ENCODE measurements around the gene B3GNT2. TPM values are rescaled to one million over a fixed set of nuclear protein-coding genes. Genes with fewer than 3 reads are reported as not detected.

The B3GNT2 gene
- total and polyA plus RNA-seq, 2 donors (not counting 3 experiments of a cell fraction or from before 2014, with no cell fraction given): 9.5 to 21.2 TPM

DNA sequence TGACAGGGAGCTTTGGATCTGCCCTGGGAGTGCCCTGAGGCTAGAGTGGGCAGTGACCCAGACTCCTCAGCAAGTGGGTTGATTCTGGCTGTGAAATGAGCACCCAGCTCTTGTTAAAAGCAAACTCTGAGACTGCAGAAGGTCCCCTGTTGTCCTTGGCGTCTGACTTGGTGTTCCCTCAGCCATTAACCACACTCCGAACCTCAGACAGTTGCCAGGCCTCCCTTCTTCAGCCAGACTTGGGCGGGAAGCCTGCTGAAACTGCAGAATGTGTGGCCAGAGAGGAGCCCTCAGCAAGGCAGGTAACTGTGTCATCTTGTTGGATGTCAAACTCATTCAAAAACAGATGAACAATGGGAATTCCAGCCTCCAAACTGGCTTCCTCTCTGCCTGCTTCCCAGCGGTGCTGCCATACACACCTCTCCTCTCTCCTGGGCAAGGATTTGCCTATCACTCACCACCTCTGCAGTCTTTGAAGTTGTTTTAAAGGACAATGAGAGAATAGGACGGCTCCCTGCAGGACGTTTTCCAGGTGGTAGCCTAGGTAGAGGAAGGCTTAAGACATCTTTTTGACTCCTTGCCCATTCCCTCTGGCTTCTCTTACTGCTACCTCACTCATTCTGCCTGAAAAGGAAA lies 38.9 kb upstream of the B3GNT2 start:
- no peak overlapping the region for H3K4me2 ChIP-seq (ENCODE audit: insufficient read depth, low read length)
- H3K9me3 ChIP-seq (replicated peaks; ENCODE audit: control insufficient read depth, insufficient read depth, low read length): no peaks in the 10 kb centered on the region
- H3K4me3 ChIP-seq (replicated peaks in 1 of 3; ENCODE audit: insufficient read depth in 1 of 3, low read depth in 1 of 3, low read length in 3 of 3): no peak overlapping the region
- TF ChIP-seq EZH2 (IDR thresholded peaks at IDR 0.05; ENCODE audit: borderline replicate concordance, low read depth, low read length, severe bottlenecking): no peak
- no peak for TF ChIP-seq JUN (IDR thresholded peaks at IDR 0.05; ENCODE audit: borderline replicate concordance, insufficient read depth, insufficient read length, low read depth)
- TF ChIP-seq MYC (IDR thresholded peaks at IDR 0.05; ENCODE audit: low read depth, low read length): no peak
- TF ChIP-seq, protein P1, sequence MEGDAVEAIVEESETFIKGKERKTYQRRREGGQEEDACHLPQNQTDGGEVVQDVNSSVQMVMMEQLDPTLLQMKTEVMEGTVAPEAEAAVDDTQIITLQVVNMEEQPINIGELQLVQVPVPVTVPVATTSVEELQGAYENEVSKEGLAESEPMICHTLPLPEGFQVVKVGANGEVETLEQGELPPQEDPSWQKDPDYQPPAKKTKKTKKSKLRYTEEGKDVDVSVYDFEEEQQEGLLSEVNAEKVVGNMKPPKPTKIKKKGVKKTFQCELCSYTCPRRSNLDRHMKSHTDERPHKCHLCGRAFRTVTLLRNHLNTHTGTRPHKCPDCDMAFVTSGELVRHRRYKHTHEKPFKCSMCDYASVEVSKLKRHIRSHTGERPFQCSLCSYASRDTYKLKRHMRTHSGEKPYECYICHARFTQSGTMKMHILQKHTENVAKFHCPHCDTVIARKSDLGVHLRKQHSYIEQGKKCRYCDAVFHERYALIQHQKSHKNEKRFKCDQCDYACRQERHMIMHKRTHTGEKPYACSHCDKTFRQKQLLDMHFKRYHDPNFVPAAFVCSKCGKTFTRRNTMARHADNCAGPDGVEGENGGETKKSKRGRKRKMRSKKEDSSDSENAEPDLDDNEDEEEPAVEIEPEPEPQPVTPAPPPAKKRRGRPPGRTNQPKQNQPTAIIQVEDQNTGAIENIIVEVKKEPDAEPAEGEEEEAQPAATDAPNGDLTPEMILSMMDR (IDR thresholded peaks at IDR 0.05; ENCODE audit: extremely low read depth in 1 of 2, insufficient read depth in 1 of 2, low read depth in 1 of 2, low read length in 2 of 2): no peak
- TF ChIP-seq GATA2 (IDR thresholded peaks at IDR 0.05; ENCODE audit: insufficient read depth, insufficient read length, low read depth, low read length): no peak
- TF ChIP-seq MAX (IDR thresholded peaks at IDR 0.05; ENCODE audit: insufficient read depth, insufficient read length): no peak
- no peak for TF ChIP-seq FOS (IDR thresholded peaks at IDR 0.05; ENCODE audit: borderline replicate concordance, insufficient read depth, low read length)
- H3K36me3 ChIP-seq (ENCODE audit: control insufficient read depth in 2 of 2, extremely low read depth in 1 of 2, insufficient read depth in 2 of 2, low read length in 2 of 2): no peaks in the 10 kb centered on the region
- no peak overlapping the region for H2AFZ ChIP-seq (ENCODE audit: low read depth, low read length)
- ChIA-PET CTCF (interaction anchor here (1.1 kb wide), 1 partner anchor 9 kb away, joined by 3 read pairs; no protein-coding TSS in a partner anchor), POLR2A (interaction anchor here (0.6 kb wide), 1 partner anchor 24 kb away, joined by 3 read pairs; no protein-coding TSS in a partner anchor)
- FAIRE-seq (no peak), DNase-seq (ENCODE audit: low read depth, low spot score) (no peak)
- intact Hi-C loops (cut with micrococcal nuclease): no loop called here
- no peaks in the 10 kb centered on the region for H3K9me1 ChIP-seq (replicated peaks; ENCODE audit: control insufficient read depth, extremely low read depth, insufficient read depth, low read length)
- dilution Hi-C loops (cut with MboI; ENCODE audit: extremely low pct_ligation_motif_present, low sequenced_read_pairs): no loop called here
- H3K27ac ChIP-seq (ENCODE audit: insufficient read depth, low read depth, low read length): no peak overlapping the region
- H4K20me1 ChIP-seq (replicated peaks; ENCODE audit: control insufficient read depth, extremely low read depth, insufficient read depth, low read length): no peaks in the 10 kb centered on the region
- no peaks in the 10 kb centered on the region for H3K4me1 ChIP-seq (ENCODE audit: control insufficient read depth, extremely low read depth, insufficient read depth, low read length)
- BruUV-seq (replicated peaks): no TSS peak
- H3K27me3 ChIP-seq (ENCODE audit: control insufficient read depth in 2 of 2, insufficient read depth in 2 of 2, low read length in 2 of 2): no peaks in the 10 kb centered on the region
- H3K79me2 ChIP-seq (ENCODE audit: control insufficient read depth, insufficient read depth, low read length): no peaks in the 10 kb centered on the region
- H3K9ac ChIP-seq (replicated peaks; ENCODE audit: extremely low read depth, insufficient read depth, low read length): no peak overlapping the region
